Measurements from ENCODE around the gene SORL1-AS1.

DNA sequence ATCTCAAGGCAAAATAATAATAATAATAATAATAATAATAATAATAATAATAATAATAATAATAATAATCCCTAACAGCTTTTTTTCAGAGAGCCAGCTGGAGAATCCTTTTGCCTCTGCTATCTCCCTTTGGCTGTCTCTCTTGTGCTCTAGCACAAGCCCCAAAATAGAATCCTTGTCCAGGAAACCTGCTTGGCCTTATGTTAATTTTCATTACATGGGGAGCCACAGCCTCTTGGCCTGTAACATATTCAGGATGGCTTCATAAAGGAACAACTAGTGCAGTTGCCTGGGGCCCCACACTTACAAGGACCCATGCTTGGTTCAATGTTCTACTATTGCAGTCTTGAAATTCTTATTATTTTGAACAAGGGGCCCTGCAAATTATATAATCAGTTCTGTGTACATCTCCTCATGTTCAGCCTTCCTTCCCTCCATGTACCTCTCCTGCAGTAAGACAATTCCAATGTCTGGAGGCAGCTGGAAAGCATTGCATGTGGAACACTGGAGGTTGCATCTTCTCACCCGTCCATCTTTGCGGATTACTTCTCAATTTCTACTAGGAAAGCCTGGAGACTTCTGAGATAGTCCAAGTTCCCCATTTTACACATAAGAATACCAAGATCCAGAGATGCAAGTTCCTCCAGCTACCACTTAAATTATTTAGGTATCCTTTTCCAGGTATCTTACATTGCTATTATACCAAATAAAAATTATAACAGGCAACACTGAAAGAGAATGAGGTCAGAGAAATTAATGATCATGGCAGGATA is 38.4 kb downstream of the SORL1-AS1 start:
- TF ChIP-seq ZNF274 (IDR thresholded peaks at IDR 0.05; ENCODE audit: low read depth, low read length): no peak
- TF ChIP-seq YY1 (IDR thresholded peaks at IDR 0.05; ENCODE audit: insufficient read depth, insufficient read length): no peak

Measured in NT2/D1 (cell line).